GM19455 (cell line): ENCODE measurements around the gene FMNL1.

Experiments
- ATAC-seq: cut with Tn5 transposase; IDR thresholded peaks from one replicate; pipeline ENCODE4 v1.9.1; 2021; ENCODE audit not compliant: unreplicated experiment

FMNL1 gene

DNA sequence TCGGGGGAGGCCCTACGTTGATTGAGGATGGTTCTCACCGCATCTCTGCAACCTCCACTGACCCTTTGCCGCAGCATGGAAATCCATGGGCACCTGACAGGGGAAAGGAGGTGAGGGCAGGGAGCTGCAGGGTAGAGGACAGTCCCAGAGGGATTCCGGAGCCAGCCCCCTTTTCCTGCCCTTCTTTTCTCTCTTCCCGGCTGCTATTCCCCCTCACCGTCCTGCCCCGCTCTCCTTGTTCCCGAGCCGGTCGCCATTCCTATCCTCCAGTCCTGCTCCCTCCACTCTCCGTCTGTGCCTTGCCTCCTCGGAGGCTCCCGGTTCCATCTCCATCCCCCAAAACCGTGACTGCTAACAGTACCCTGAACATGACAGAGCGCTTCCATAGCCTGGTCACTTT is 35.4 kb downstream of the FMNL1 start:
- ATAC-seq, result no peak

- ATAC-seq, result no peak
Measured at GRCh38 chr17:45258981-45259380, 37.3 kb downstream of the FMNL1 start.

DNA sequence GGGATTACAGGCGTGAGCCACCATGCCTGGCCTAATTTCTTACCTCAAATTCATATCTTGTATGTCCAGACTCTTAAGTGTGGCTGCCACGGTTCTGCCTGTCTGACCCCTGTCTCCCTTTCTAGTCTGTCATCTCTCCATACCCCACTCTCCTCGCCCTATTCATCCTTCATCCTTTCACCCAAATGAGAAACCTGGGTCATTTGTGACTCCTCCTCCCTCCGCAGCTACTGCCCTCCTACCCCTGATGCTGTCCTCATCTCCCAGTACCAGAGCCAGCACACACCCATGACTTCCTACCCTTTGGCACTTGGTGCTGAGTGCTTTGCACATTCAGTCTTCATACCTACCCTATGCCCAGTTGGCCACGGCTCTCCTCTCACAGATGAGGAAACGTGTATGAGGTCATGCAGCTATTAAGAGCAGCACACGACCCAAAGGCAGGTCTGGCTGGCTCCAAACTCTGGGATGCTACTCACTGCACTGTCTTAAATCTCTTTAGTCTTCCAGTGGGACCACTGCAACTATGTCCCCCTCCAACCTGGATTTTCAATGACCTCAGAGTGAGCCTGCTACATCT is 38.6 kb downstream of the FMNL1 start:
- ATAC-seq, result no peak

DNA sequence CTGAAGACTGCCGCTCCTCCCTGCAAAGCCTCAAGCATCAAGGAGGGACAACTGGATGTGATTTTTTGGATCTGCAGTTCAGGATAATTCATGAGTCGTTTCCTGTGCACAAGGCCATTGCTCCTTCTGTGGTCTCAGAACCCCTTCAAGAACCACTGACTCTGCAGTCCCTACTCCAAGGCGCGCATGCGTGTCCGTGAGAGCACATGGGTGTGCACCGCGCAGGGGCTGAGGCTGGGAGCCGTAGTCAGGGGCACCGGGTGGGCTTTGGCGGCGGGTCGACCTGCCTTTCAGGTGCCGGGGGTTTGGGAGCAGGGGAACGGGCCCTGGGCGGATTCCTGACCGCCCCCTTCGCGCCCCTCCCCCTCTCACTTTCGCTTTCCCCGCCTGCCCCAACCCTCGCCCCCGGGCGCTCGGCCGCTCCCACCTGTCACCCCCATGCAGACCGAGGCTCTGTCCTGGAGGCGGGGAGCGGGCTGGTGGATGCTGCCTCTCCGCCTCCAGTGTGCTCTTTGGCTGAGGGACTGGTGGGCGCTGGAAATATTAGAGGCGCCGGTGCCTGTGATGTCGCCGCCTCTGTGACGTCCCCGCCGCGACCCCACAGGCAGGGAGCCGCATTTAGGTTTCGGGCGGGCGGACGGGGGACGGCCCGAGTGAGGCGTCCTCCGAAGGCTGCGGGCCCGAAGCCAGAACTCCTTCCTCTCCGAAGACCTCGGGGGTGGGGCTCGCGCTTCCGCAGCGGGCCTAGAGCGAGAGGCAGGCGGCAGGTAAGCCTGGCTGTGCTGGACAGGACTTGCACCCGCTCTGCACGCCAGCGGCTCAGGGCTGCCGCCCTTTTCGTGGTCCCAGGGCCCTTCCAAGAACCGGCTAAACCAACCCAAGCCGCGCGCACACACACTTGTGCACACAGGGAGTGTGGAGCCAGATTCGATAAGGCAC is 40.2 kb downstream of the FMNL1 start, which contains the start of gene SPATA32:
TSS of gene SPATA32 (minus strand) at position 518 of the 939 bp plus-strand sequence. CDS start at position 440, 78 bp downstream.
- ATAC-seq, result no peak

DNA sequence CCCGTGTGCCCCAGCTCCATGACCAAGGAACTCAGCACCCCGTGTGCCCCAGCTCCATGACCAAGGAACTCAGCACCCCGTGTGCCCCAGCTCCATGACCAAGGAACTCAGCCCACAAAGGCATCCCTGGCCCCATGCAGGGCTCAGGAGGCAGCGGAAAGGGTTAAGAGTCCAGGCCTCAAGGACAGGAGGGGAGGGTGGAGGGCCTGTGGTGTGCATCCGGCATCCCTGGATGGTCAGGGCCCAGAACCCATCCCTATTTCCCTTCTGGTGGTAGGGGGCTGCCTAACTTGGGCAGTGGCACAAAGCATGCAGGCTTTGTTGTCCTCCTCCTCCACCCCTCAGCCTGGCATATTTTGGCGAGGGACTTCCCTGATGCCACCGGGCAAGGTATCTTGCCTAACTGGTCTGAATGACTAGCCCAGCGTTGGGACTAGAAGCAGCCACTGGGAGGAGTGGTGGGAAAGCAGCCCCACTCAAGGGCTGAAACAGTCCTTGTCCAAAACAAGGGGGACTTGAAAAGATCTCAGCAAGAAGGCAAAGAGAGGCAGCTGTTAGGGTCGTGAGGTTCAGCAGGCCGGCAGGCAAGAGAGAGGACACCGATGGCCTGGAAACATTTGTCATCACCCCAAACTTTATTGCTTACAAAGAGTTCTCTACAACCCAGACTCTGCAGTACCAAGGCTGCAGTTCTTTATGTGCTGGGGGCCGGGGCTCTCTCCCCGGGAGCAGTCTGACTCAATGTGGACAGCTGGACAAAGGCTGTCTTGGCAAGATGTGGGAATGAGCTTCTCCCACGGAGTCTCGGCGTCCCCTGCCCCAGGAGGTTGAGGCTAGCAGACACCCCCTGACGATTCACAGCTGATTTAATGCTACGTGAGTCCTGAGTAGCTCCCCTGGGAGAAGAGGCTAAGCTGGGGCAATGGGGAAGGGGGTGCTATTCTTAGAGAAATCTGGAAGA is 41.1 kb downstream of the FMNL1 start:
- ATAC-seq, result no peak

DNA sequence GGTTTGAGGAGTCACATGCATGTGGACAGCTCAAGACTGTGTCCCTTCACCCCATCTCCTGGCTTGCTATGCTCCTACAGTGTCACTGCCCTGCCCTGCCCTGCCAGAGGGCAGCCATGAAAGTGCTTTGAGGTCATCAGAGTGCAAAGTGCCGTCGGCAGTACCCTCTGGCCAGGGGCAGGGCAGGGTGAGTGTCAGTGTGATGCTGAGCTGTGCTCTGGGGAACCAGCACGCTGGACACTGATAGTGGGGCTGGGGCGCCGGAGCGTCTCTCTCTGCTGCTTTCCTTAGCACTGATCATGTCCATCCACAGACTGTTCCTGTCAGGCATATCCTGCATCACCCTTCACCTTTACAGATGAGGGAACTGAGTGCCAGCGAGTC is 41.8 kb downstream of the FMNL1 start:
- no peak for ATAC-seq

GRCh38 chr17:45264430-45264829 is 42.7 kb downstream of the FMNL1 start:
- ATAC-seq, result no peak

- no peak for ATAC-seq
Measured at GRCh38 chr17:45264988-45265387, 43.3 kb downstream of the FMNL1 start.

- no peak for ATAC-seq
Measured at GRCh38 chr17:45265821-45266220, 44.1 kb downstream of the FMNL1 start.

- no peak for ATAC-seq
Measured at GRCh38 chr17:45266372-45266926, 44.8 kb downstream of the FMNL1 start.

- no peak for ATAC-seq
Measured at GRCh38 chr17:45267436-45268055, 45.9 kb downstream of the FMNL1 start.

GRCh38 chr17:45269912-45270311 is 48.2 kb downstream of the FMNL1 start:
- no peak for ATAC-seq

DNA sequence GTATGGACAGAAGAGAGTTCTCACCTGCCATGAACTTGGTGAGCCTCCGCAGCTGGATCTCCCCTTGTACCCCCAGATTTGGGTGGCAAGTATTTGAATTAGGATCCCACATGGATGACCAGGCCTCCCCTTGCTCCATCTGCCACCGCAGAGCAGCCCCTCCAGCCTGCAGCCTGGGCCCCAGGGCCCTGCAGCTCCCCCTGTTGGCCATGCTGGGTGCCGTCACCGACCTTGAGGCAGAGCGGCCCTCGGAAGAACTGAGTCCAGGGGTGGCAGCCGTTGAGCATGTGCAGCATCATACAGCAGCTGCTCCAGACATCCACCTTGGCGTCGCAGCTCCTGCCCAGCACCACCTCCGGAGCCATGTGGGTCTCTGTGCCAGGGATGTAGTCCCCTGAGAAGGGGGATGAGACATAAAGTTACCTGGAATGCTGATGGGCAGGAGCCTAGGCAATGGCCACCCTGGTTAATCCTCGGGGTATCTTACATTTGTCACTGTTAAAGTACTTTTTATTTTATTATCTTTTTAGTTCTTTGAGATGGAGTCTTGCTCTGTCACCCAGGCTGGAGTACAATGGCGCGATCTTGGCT is 49.2 kb downstream of the FMNL1 start:
- no peak for ATAC-seq

DNA sequence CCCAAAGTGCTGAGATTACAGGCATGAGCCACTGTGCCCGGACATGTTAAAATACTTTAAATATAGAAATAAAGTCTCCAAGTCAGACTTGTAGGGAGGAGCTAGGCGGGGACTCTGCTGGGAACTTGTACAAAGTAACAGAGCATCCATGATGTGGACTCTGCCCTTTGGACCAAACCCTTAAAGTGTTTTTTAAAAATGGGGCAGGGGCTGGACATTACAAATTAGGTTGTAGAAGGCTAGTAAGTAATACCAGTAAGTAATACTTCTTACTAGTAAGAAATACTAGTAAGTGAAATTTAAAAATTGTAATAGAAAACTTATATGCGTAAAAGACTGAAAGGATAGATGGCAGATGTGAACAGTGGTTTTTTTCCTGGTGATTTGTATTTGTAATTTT is 49.9 kb downstream of the FMNL1 start:
- ATAC-seq, result no peak

DNA sequence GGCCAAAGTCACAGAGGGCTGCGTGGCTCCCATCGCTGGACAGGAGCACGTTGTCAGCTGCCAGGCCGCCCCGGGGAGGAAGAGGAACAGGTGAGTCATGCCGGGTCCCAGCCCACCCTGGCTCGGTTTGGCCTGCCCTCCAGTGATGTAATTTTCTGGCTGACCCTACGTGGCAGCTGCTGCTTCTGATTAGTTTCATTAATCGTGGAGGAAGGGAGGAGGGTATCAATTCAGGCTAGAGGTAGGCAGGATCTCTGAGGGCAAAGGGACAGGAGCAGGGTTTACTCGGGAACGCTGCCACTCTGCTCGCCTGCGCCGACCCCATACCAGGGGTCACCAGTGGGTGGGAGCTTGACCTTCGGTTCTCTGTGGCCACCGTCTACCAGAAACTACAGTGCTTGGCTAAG is 51.9 kb downstream of the FMNL1 start:
- ATAC-seq, result no peak

DNA sequence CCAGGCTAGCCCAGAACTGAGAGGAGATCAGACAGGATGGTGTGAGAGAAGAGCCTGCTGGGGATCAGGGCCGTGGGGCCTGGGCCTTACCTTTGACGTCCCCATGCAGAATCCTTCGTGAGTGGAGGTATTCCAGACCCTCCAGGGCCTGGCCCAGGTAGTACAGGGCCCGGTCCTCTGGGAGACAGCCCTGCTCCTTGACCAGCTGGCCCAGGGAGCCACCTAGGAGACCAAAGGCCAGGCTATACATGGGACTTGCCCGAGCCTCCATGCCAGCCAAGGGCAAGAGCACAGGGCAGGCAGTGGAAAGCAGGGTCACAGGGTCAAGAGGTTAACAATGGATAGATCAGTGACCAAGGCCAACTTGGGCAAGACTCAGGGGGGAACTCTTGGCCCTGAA is 52.3 kb downstream of the FMNL1 start:
- ATAC-seq, result no peak

- no peak for ATAC-seq
Measured at GRCh38 chr17:45276031-45276430, 54.3 kb downstream of the FMNL1 start.

DNA sequence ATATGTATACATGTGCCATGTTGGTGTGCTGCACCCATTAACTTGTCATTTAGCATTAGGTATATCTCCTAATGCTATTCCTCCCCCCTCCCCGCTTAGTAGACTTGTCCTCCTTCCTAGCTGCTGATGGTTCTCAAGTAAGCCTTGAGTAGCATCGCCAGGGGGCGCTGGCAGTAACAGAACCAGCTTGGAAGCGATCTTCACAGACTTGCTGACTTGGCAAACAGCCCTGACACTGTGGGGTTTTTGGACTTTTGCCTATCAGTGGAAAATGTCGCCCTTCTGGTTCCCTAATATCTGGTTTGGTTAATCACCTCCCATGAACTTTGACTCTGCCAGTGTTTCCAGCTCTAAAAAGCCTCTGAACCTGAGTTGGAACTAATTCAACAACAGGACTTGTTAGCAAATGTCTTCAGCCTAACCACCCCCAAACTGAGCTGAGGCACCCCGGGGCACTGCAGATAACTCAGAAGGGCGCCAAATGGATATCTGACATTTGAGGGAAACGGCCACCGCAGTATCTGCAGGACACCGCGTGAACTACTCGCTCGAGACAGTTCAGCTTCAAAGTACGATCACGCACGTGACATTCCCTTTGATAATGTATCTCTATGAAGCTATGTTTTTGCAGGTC is 55.6 kb downstream of the FMNL1 start:
- ATAC-seq, result no peak

DNA sequence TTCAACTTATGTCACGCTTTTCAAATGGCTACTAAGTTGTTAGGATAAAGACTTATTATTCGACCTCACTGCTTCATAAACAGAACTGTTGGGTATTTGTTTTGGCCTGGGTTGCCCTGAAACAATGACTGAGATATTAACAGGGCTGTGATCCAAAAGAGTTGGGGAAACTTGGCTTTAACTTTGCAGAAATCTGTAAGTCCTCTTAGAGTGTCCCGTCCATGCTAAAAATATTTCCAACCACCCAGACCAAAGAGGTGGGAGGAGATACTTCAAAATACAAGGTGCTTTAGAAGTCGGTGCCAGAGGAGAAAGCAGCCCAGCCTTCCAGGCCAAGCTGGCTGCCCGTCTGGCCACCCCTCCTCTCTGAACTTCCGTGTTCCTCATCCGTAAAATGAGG is 56.3 kb downstream of the FMNL1 start:
- no peak for ATAC-seq

GRCh38 chr17:45279898-45280297 is 58.2 kb downstream of the FMNL1 start:
- no peak for ATAC-seq
